Chondrocyte (in vitro differentiated cells): Measurements from ENCODE around the gene BCKDK. TPM values are rescaled to one million over a fixed set of nuclear protein-coding genes. Genes with fewer than 3 reads are reported as not detected.
A peak's percentile ranks its signal among the peaks of the same experiment; 100 is the strongest.

Experiments used
- DNase-seq: peaks from one replicate; pipeline ENCODE4 v3.0.0; 2021; ENCODE audit warnings: mixed read lengths, low spot score
- H3K27ac Mint-ChIP-seq: one replicate; pipeline ENCODE4 v1.8.0; 2021; ENCODE audit warnings: mild to moderate bottlenecking, moderate library complexity, mixed read lengths; ENCODE audit not compliant: unreplicated experiment
- H3K27me3 Mint-ChIP-seq: 2 replicates; pipeline ENCODE4 v1.8.0; 2021; ENCODE audit warnings: low read depth, mixed read lengths
- H3K36me3 Mint-ChIP-seq: 2 replicates; pipeline ENCODE4 v1.8.0; 2021; ENCODE audit warnings: low read depth, mixed read lengths
- H3K4me1 Mint-ChIP-seq: 2 replicates; pipeline ENCODE4 v1.8.0; 2021; ENCODE audit warnings: low read depth, mild to moderate bottlenecking, mixed read lengths
- H3K4me3 Mint-ChIP-seq: one replicate; pipeline ENCODE4 v1.8.0; 2021; ENCODE audit warnings: mild to moderate bottlenecking, moderate library complexity, mixed read lengths; ENCODE audit not compliant: unreplicated experiment
- H3K9me3 Mint-ChIP-seq: 2 replicates; pipeline ENCODE4 v1.8.0; 2021; ENCODE audit warnings: low read depth, mixed read lengths
- total RNA-seq: library from RNA; stranded (reverse); gene quantifications from 3 replicates; pipeline ENCODE4 v1.2.1, GENCODE V29; 2021
- TF ChIP-seq, protein P1 (sequence below): fragments of 200-600 bp; sonication (generic); IDR thresholded peaks from 2 replicates; pipeline ENCODE4 v1.5.0; 2021; ENCODE audit warnings: antibody characterized with exemption, mild to moderate bottlenecking, moderate library complexity

The BCKDK gene
- total RNA-seq, 1 donor from 2014 or later: 36.3 TPM

DNA sequence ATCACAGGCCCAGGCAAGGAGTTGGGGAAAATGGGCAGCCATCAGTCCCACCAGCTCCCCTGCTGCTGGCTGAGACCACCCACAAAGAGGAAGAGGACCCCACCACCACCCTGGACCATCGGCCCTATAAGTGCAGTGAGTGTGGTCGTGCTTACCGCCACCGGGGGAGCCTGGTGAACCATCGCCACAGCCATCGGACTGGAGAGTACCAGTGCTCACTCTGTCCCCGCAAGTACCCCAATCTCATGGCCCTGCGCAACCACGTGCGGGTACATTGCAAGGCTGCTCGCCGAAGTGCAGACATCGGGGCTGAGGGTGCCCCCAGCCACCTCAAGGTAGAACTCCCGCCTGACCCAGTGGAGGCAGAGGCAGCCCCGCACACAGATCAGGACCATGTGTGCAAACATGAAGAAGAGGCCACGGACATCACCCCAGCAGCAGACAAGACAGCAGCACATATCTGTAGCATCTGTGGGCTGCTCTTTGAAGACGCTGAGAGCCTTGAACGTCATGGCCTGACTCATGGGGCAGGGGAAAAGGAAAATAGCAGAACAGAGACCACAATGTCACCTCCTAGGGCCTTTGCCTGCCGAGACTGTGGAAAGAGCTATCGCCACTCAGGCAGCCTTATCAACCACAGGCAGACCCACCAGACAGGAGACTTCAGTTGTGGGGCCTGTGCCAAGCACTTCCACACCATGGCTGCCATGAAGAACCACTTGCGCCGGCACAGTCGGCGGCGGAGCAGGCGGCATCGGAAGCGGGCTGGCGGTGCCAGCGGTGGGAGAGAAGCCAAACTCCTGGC is 30.4 kb upstream of the BCKDK start:
- no peaks in the 10 kb centered on the region for H3K9me3 Mint-ChIP-seq
- H3K27me3 Mint-ChIP-seq: no peaks in the 10 kb centered on the region
- H3K27ac Mint-ChIP-seq: no peak overlapping the region
- peaks cover 14% of the 10 kb centered on the region for H3K36me3 Mint-ChIP-seq
- H3K4me3 Mint-ChIP-seq: no peak overlapping the region
- H3K4me1 Mint-ChIP-seq: peaks cover 22% of the 10 kb centered on the region
- TF ChIP-seq, protein P1, sequence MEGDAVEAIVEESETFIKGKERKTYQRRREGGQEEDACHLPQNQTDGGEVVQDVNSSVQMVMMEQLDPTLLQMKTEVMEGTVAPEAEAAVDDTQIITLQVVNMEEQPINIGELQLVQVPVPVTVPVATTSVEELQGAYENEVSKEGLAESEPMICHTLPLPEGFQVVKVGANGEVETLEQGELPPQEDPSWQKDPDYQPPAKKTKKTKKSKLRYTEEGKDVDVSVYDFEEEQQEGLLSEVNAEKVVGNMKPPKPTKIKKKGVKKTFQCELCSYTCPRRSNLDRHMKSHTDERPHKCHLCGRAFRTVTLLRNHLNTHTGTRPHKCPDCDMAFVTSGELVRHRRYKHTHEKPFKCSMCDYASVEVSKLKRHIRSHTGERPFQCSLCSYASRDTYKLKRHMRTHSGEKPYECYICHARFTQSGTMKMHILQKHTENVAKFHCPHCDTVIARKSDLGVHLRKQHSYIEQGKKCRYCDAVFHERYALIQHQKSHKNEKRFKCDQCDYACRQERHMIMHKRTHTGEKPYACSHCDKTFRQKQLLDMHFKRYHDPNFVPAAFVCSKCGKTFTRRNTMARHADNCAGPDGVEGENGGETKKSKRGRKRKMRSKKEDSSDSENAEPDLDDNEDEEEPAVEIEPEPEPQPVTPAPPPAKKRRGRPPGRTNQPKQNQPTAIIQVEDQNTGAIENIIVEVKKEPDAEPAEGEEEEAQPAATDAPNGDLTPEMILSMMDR: no peak
- DNase-seq: no peak

DNA sequence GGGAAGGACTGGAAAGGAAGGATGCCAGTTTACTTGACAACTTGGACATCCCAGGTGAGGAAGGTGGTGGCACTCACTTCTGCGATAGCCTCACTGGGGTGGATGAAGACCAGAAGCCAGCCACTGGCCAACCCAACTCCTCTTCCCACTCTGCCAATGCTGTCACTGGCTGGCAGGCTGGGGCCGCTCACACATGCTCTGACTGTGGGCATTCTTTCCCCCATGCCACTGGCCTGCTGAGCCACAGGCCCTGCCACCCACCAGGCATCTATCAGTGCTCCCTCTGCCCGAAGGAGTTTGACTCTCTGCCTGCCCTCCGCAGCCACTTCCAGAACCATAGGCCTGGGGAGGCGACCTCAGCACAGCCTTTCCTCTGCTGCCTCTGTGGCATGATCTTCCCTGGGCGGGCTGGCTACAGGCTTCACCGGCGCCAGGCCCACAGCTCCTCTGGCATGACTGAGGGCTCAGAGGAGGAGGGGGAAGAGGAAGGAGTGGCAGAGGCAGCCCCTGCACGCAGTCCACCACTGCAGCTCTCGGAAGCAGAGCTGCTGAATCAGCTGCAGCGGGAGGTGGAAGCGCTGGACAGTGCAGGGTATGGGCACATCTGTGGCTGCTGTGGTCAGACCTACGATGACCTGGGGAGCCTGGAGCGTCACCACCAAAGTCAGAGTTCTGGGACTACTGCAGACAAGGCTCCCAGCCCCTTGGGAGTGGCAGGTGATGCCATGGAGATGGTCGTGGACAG is 29.4 kb upstream of the BCKDK start:
- peaks cover 22% of the 10 kb centered on the region for H3K4me1 Mint-ChIP-seq
- H3K4me3 Mint-ChIP-seq: no peak overlapping the region
- H3K36me3 Mint-ChIP-seq: peaks cover 14% of the 10 kb centered on the region
- no peaks in the 10 kb centered on the region for H3K27me3 Mint-ChIP-seq
- TF ChIP-seq, protein P1: no peak
- H3K9me3 Mint-ChIP-seq: no peaks in the 10 kb centered on the region
- no peak overlapping the region for H3K27ac Mint-ChIP-seq
- no peak for DNase-seq

GRCh38 chr16:31079342-31079944 is 28.7 kb upstream of the BCKDK start:
- Mint-ChIP-seq H3K27me3 (no peaks in the 10 kb centered on the region), H3K27ac (no peak overlapping the region), H3K9me3 (no peaks in the 10 kb centered on the region), H3K36me3 (peaks cover 14% of the 10 kb centered on the region), H3K4me3 (no peak overlapping the region), H3K4me1 (peaks cover 22% of the 10 kb centered on the region)
- TF ChIP-seq, protein P1: no peak
- no peak for DNase-seq

GRCh38 chr16:31080035-31080629 is 28.1 kb upstream of the BCKDK start:
- Mint-ChIP-seq H3K9me3 (no peaks in the 10 kb centered on the region), H3K27ac (no peak overlapping the region), H3K36me3 (peaks cover 14% of the 10 kb centered on the region), H3K4me3 (no peak overlapping the region), H3K4me1 (peaks cover 15% of the 10 kb centered on the region), H3K27me3 (no peaks in the 10 kb centered on the region)
- DNase-seq: peak; percentile 94
- TF ChIP-seq, protein P1: no peak
